Astrocyte (in vitro differentiated cells and primary cell): ENCODE results near the gene RASL10B. TPM values are rescaled to one million over a fixed set of nuclear protein-coding genes. Genes with fewer than 3 reads are reported as not detected.

ENCODE experiments used
- DNase-seq: peaks from one replicate; pipeline ENCODE4 v3.0.0-alpha.2; 2010; ENCODE audit warnings: low read depth
- FAIRE-seq: peaks from 2 replicates; lab custom pipeline; 2011; peaks lifted over from hg19 to GRCh38; lab: Jason Lieb, UNC
- H2AFZ ChIP-seq: 2 replicates; pipeline ENCODE4 v1.6.0; 2012; ENCODE audit warnings: low read depth, low read length, inconsistent platforms
- H3K27ac ChIP-seq: 2 replicates; pipeline ENCODE4 v1.5.1; 2011; ENCODE audit warnings: low read depth, low read length, inconsistent platforms
- H3K27me3 ChIP-seq: 2 replicates; pipeline ENCODE4 v1.6.0; 2011; ENCODE audit warnings: low read length, inconsistent platforms; ENCODE audit not compliant: insufficient read depth
- H3K36me3 ChIP-seq: 2 replicates; pipeline ENCODE4 v1.5.1; 2011; ENCODE audit warnings: low read length, inconsistent platforms; ENCODE audit not compliant: insufficient read depth
- H3K4me1 ChIP-seq: 2 replicates; pipeline ENCODE4 v1.5.1; 2011; ENCODE audit warnings: low read length, inconsistent platforms; ENCODE audit not compliant: insufficient read depth
- H3K4me2 ChIP-seq: 2 replicates; pipeline ENCODE4 v1.6.0; 2012; ENCODE audit warnings: low read length, inconsistent platforms
- H3K4me3 ChIP-seq: 2 replicates; pipeline ENCODE4 v1.5.1; 2011; ENCODE audit warnings: low read depth, mild to moderate bottlenecking, low read length, inconsistent platforms; ENCODE audit not compliant: insufficient read depth
- H3K79me2 ChIP-seq: 2 replicates; pipeline ENCODE4 v1.6.0; 2012; ENCODE audit warnings: mild to moderate bottlenecking, low read length, inconsistent platforms; ENCODE audit not compliant: insufficient read depth
- H3K9ac ChIP-seq: 2 replicates; pipeline ENCODE4 v1.6.0; 2012; ENCODE audit warnings: mild to moderate bottlenecking, low read length, inconsistent platforms
- H3K9me3 ChIP-seq: 2 replicates; pipeline ENCODE4 v1.5.1; 2012; ENCODE audit warnings: low read depth, mild to moderate bottlenecking, low read length, inconsistent platforms; ENCODE audit not compliant: insufficient read depth
- H4K20me1 ChIP-seq: 2 replicates; pipeline ENCODE4 v1.6.0; 2012; ENCODE audit warnings: low read length, inconsistent platforms; ENCODE audit not compliant: insufficient read depth
- H3K27ac Mint-ChIP-seq: one replicate; pipeline ENCODE4 v1.8.0; 2021; ENCODE audit warnings: mild to moderate bottlenecking, mixed read lengths; ENCODE audit not compliant: unreplicated experiment
- H3K27me3 Mint-ChIP-seq: one replicate; pipeline ENCODE4 v1.8.0; 2021; ENCODE audit warnings: low read depth, mixed read lengths; ENCODE audit not compliant: unreplicated experiment
- H3K36me3 Mint-ChIP-seq: one replicate; pipeline ENCODE4 v1.8.0; 2021; ENCODE audit warnings: low read depth, mixed read lengths; ENCODE audit not compliant: unreplicated experiment
- H3K4me1 Mint-ChIP-seq: one replicate; pipeline ENCODE4 v1.8.0; 2021; ENCODE audit warnings: low read depth, mixed read lengths; ENCODE audit not compliant: unreplicated experiment
- H3K4me3 Mint-ChIP-seq: one replicate; pipeline ENCODE4 v1.8.0; 2021; ENCODE audit warnings: mild to moderate bottlenecking, moderate library complexity, mixed read lengths; ENCODE audit not compliant: unreplicated experiment
- H3K9me3 Mint-ChIP-seq: one replicate; pipeline ENCODE4 v1.8.0; 2021; ENCODE audit warnings: mild to moderate bottlenecking, mixed read lengths; ENCODE audit not compliant: unreplicated experiment
- CTCF ChIP-seq: IDR thresholded peaks from 2 replicates; pipeline ENCODE4 v1.5.1; 2011; ENCODE audit warnings: low read depth, mild to moderate bottlenecking, inconsistent platforms, low read length, moderate library complexity; ENCODE audit not compliant: insufficient read depth
- EZH2 ChIP-seq: IDR thresholded peaks from 2 replicates; pipeline ENCODE4 v1.6.1; 2012; ENCODE audit warnings: mild to moderate bottlenecking, low read length, inconsistent platforms; ENCODE audit not compliant: insufficient read depth
- total RNA-seq: library from RNA; stranded (reverse); gene quantifications from 2 replicates; pipeline ENCODE4 v1.2.1, GENCODE V29; 2021

RASL10B gene
- total RNA-seq, 1 donor from 2014 or later: 21.7 TPM

GRCh38 chr17:35717475-35717874 lies 14.0 kb upstream of the RASL10B start:
- Mint-ChIP-seq H3K4me1 (peaks cover 2% of the 10 kb centered on the region), H3K4me3 (no peak overlapping the region), H3K36me3 (peaks cover 2% of the 10 kb centered on the region), H3K27ac (no peak overlapping the region), H3K9me3 (no peaks in the 10 kb centered on the region), H3K27me3 (no peaks in the 10 kb centered on the region)
- no peak for DNase-seq
- no peaks in the 10 kb centered on the region for H3K9me3 ChIP-seq
- no peak overlapping the region for H3K4me2 ChIP-seq
- peaks cover 33% of the 10 kb centered on the region for H3K36me3 ChIP-seq
- peaks cover 17% of the 10 kb centered on the region for H3K4me1 ChIP-seq
- TF ChIP-seq EZH2: no peak
- TF ChIP-seq CTCF: no peak
- no peaks in the 10 kb centered on the region for H3K27me3 ChIP-seq
- no peak overlapping the region for H2AFZ ChIP-seq
- no peak overlapping the region for H3K27ac ChIP-seq
- H3K79me2 ChIP-seq: peaks cover 3% of the 10 kb centered on the region
- no peak overlapping the region for H3K4me3 ChIP-seq
- no peak for FAIRE-seq
- no peak overlapping the region for H3K9ac ChIP-seq
- peaks cover 26% of the 10 kb centered on the region for H4K20me1 ChIP-seq

- Mint-ChIP-seq H3K27me3 (no peaks in the 10 kb centered on the region), H3K4me3 (no peak overlapping the region), H3K27ac (no peak overlapping the region), H3K9me3 (no peaks in the 10 kb centered on the region), H3K36me3 (peaks cover 11% of the 10 kb centered on the region), H3K4me1 (peaks cover 22% of the 10 kb centered on the region)
- Histone ChIP-seq H2AFZ (no peak overlapping the region), H3K4me2 (no peak overlapping the region), H3K36me3 (peaks cover 35% of the 10 kb centered on the region), H4K20me1 (peaks cover 35% of the 10 kb centered on the region), H3K27me3 (no peaks in the 10 kb centered on the region), H3K4me1 (peaks cover 20% of the 10 kb centered on the region), H3K27ac (no peak overlapping the region), H3K9ac (no peak overlapping the region), H3K4me3 (no peak overlapping the region), H3K9me3 (no peaks in the 10 kb centered on the region), H3K79me2 (no peaks in the 10 kb centered on the region)
- DNase-seq: no peak
- TF ChIP-seq CTCF (no peak), EZH2 (no peak)
- no peak for FAIRE-seq
Measured at GRCh38 chr17:35723735-35724134, 7.7 kb upstream of the RASL10B start.

GRCh38 chr17:35725058-35725457 lies 6.4 kb upstream of the RASL10B start:
- H4K20me1 ChIP-seq: peaks cover 32% of the 10 kb centered on the region
- no peak overlapping the region for H3K4me2 ChIP-seq
- H3K4me3 Mint-ChIP-seq: no peak overlapping the region
- H3K36me3 Mint-ChIP-seq: peaks cover 11% of the 10 kb centered on the region
- H3K79me2 ChIP-seq: no peaks in the 10 kb centered on the region
- TF ChIP-seq CTCF (no peak), EZH2 (no peak)
- H3K9ac ChIP-seq: no peak overlapping the region
- no peak for DNase-seq
- no peak for FAIRE-seq
- H3K4me3 ChIP-seq: no peak overlapping the region
- H3K4me1 ChIP-seq: peaks cover 20% of the 10 kb centered on the region
- H3K36me3 ChIP-seq: peaks cover 29% of the 10 kb centered on the region
- H3K27ac ChIP-seq: no peak overlapping the region
- H3K27ac Mint-ChIP-seq: no peak overlapping the region
- H3K4me1 Mint-ChIP-seq: peaks cover 27% of the 10 kb centered on the region
- no peaks in the 10 kb centered on the region for H3K27me3 ChIP-seq
- H2AFZ ChIP-seq: no peak overlapping the region
- no peaks in the 10 kb centered on the region for H3K9me3 Mint-ChIP-seq
- no peaks in the 10 kb centered on the region for H3K27me3 Mint-ChIP-seq
- no peaks in the 10 kb centered on the region for H3K9me3 ChIP-seq
